Endothelial cell (in vitro differentiated cells): ENCODE data around the gene TBC1D23. TPM values are rescaled to one million over a fixed set of nuclear protein-coding genes. Genes with fewer than 3 reads are reported as not detected.

ENCODE experiments used
- DNase-seq: peaks from one replicate; pipeline ENCODE4 v3.0.0; 2021; ENCODE audit warnings: low spot score
- H3K27ac Mint-ChIP-seq: one replicate; pipeline ENCODE4 v1.8.0; 2021; ENCODE audit warnings: mixed read lengths, inconsistent platforms; ENCODE audit not compliant: unreplicated experiment
- H3K27me3 Mint-ChIP-seq: one replicate; pipeline ENCODE4 v1.8.0; 2021; ENCODE audit warnings: mild to moderate bottlenecking, moderate library complexity, mixed read lengths, inconsistent platforms; ENCODE audit not compliant: unreplicated experiment
- H3K36me3 Mint-ChIP-seq: one replicate; pipeline ENCODE4 v1.8.0; 2021; ENCODE audit warnings: mild to moderate bottlenecking, low read depth, mixed read lengths, inconsistent platforms; ENCODE audit not compliant: unreplicated experiment
- H3K4me1 Mint-ChIP-seq: one replicate; pipeline ENCODE4 v1.8.0; 2021; ENCODE audit warnings: mild to moderate bottlenecking, mixed read lengths, inconsistent platforms; ENCODE audit not compliant: unreplicated experiment
- H3K4me3 Mint-ChIP-seq: one replicate; pipeline ENCODE4 v1.8.0; 2021; ENCODE audit warnings: mild to moderate bottlenecking, mixed read lengths, inconsistent platforms; ENCODE audit not compliant: unreplicated experiment
- H3K9me3 Mint-ChIP-seq: one replicate; pipeline ENCODE4 v1.8.0; 2021; ENCODE audit warnings: mixed read lengths, inconsistent platforms; ENCODE audit not compliant: unreplicated experiment
- CTCF ChIP-seq: fragments of 200-600 bp; sonication (generic); IDR thresholded peaks from one replicate; pipeline ENCODE4 v1.5.0; 2021; ENCODE audit warnings: antibody characterized with exemption; ENCODE audit not compliant: unreplicated experiment
- total RNA-seq: library from RNA; stranded (reverse); fragmentation: NEBNext Ultra II Directional; extraction: Animal tissue kit (Norgen Biotek cat#: 25700); gene quantifications from one replicate; pipeline ENCODE4 v1.2.1, GENCODE V29; 2021; ENCODE audit not compliant: unreplicated experiment

TBC1D23 gene
- total RNA-seq, 1 donor from 2014 or later = 31.2 TPM

DNA sequence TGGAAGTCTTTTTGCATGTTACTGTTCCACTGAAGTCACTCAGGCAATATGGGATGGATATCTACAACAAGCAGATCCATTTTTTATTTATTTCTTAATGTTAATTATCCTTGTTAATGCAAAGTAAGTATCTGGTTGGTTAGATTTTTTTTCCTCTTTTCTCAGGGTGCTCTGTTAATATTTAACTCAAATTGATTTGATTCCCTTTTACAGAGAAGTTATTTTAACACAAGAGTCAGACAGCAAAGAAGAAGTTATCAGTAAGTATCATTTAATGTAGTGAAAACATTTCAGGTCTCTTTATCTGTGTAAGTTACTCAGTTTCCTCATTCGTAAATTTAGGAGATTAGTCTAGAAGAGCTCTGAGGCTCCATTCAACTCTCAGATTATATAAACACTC lies 34.3 kb downstream of the TBC1D23 start:
- no peak for DNase-seq
- Mint-ChIP-seq H3K4me1 (no peaks in the 10 kb centered on the region), H3K9me3 (no peaks in the 10 kb centered on the region), H3K27me3 (no peaks in the 10 kb centered on the region), H3K27ac (no peak overlapping the region), H3K4me3 (no peak overlapping the region), H3K36me3 (peaks cover 6% of the 10 kb centered on the region)
- TF ChIP-seq CTCF = no peak

DNA sequence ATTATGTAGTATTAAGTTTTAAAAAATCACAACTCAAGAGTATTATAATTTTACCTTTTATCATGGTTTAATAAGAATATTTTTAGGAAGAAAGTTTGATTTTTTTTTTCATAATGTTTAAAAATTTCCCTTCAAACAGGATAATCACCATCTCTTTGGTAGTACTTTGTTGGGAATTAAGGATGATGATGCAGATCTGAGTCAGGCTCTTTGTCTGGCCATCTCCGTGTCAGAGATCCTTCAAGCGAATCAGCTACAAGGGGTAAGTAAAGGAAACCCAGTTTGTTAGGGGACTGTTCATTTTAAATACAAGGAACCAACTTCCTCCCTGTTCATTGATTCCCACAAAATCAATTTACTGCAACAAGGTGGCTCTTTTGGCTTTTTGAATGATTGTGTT lies 37.0 kb downstream of the TBC1D23 start:
- DNase-seq = no peak

GRCh38 chr3:100299016-100299415 lies 38.2 kb downstream of the TBC1D23 start:
- no peaks in the 10 kb centered on the region for H3K9me3 Mint-ChIP-seq
- TF ChIP-seq CTCF = no peak
- H3K36me3 Mint-ChIP-seq = peaks cover 7% of the 10 kb centered on the region
- no peaks in the 10 kb centered on the region for H3K4me1 Mint-ChIP-seq
- H3K4me3 Mint-ChIP-seq = no peak overlapping the region
- no peak overlapping the region for H3K27ac Mint-ChIP-seq
- DNase-seq = no peak
- H3K27me3 Mint-ChIP-seq = no peaks in the 10 kb centered on the region

More for the DNA sequence above, 37.0 kb downstream of the TBC1D23 start:
- TF ChIP-seq CTCF = no peak
- Mint-ChIP-seq H3K4me3 (no peak overlapping the region), H3K4me1 (no peaks in the 10 kb centered on the region), H3K27ac (no peak overlapping the region), H3K27me3 (no peaks in the 10 kb centered on the region), H3K36me3 (peaks cover 7% of the 10 kb centered on the region), H3K9me3 (no peaks in the 10 kb centered on the region)

- Mint-ChIP-seq H3K27ac (no peak overlapping the region), H3K9me3 (no peaks in the 10 kb centered on the region), H3K4me3 (no peak overlapping the region), H3K36me3 (peaks cover 7% of the 10 kb centered on the region), H3K4me1 (no peaks in the 10 kb centered on the region), H3K27me3 (no peaks in the 10 kb centered on the region)
- DNase-seq = no peak
- no peak for TF ChIP-seq CTCF
These were observed 45.9 kb downstream of the TBC1D23 start for GRCh38 chr3:100306695-100307094.

DNA sequence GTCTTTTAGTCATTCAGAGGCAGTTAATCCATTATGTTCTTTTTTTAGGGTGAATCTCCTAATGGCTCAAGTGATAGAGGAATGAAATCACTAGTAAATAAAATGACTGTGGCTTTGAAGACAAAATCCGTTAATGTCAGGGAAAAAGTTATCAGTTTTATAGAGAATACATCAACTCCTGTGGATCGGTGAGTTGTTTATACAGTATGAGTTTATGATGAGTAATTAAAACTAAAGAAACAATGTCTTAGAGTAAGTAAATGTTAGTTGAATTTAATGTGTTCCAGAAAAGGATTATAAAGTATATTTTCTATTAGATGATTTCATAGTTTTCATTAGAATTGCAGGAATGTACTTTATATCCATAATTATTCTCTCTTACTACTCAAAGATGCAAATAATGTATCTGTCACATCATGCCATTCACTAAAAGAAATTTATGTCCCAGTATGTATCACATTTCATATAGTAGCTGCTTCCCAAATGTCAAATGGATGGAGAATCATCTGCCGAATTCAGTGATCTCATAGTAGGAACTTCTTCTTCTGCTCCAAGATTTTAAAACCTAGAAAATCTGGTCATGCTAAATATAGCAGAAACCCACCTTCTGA lies 49.7 kb downstream of the TBC1D23 start:
- no peak for DNase-seq
- no peak for TF ChIP-seq CTCF
- no peak overlapping the region for H3K27ac Mint-ChIP-seq
- H3K9me3 Mint-ChIP-seq = no peaks in the 10 kb centered on the region
- H3K4me1 Mint-ChIP-seq = no peaks in the 10 kb centered on the region
- no peak overlapping the region for H3K4me3 Mint-ChIP-seq
- H3K36me3 Mint-ChIP-seq = peaks cover 7% of the 10 kb centered on the region
- H3K27me3 Mint-ChIP-seq = no peaks in the 10 kb centered on the region
